Mucosa of descending colon (tissue), 3 donors: ENCODE data around the gene ABLIM2. TPM values are rescaled to one million over a fixed set of nuclear protein-coding genes. Genes with fewer than 3 reads are reported as not detected.
"Not testable (repeated sequence)": the region's sequence is repeated elsewhere in the genome, so short reads cannot be mapped to it uniquely, and the experiment has no call there.

Source experiments
- ATAC-seq: fragments of 200-7000 bp; cut with Tn5 transposase; one replicate; pipeline ENCODE4 v1.9.1; 2020; ENCODE audit warnings: mild to moderate bottlenecking, moderate library complexity
- DNase-seq, 3 donors: peaks; one replicate each; pipeline ENCODE4 v3.0.0-alpha.2; 2020
- H3K36me3 ChIP-seq: fragments of 200-600 bp; one replicate; pipeline ENCODE4 v1.8.0; 2021; ENCODE audit warnings: low read depth, mild to moderate bottlenecking
- H3K4me1 ChIP-seq: fragments of 200-600 bp; one replicate; pipeline ENCODE4 v1.8.0; 2021; ENCODE audit warnings: low read depth, mild to moderate bottlenecking
- H3K4me3 ChIP-seq: fragments of 200-600 bp; one replicate; pipeline ENCODE4 v1.8.0; 2021; ENCODE audit warnings: mild to moderate bottlenecking
- H3K9me3 ChIP-seq: fragments of 200-600 bp; one replicate; pipeline ENCODE4 v1.8.0; 2021; ENCODE audit warnings: mild to moderate bottlenecking
- CTCF ChIP-seq: fragments of 200-600 bp; IDR thresholded peaks from one replicate; pipeline ENCODE4 v1.8.0; 2022; ENCODE audit warnings: antibody characterized with exemption, mild to moderate bottlenecking
- intact Hi-C, 2 donors: fragments of 100-400 bp; cut with DNase I in 1 of 2; cut with micrococcal nuclease in 1 of 2; formaldehyde crosslinking; loops; one replicate each; pipeline versions ENCODE4 v1.11.0 to v1.11.1; 2022; cut with DNase I, micrococcal nuclease
- microRNA-seq: library from miRNA; unstranded; fragments of <30 nt; microRNA quantifications from one replicate; pipeline ENCODE4, GENCODE V29; 2019
- total RNA-seq, 3 donors: library from RNA; stranded (reverse); fragmentation: NEBNext Ultra II Directional in 2 of 3; extraction: Animal tissue kit (Norgen Biotek cat#: 25700) in 2 of 3; gene quantifications; one replicate each; pipeline versions ENCODE4 v1.2.1 to v1.2.4, GENCODE V29; 2021 to 2023
- donor health status: DM: no; HTN: no; CAD: no; lungs with moderate emphysema.
- donor health status: DM: no; HTN: no; CAD: no.
- donor health status: DM: no; HTN: yes; CAD: no.

The ABLIM2 gene
- total RNA-seq, 3 donors from 2014 or later, result 15.0 to 15.8 (median 15.5) TPM

- ATAC-seq, result no peak
- Histone ChIP-seq H3K4me1 (peaks cover 9% of the 10 kb centered on the region), H3K36me3 (no peaks in the 10 kb centered on the region), H3K4me3 (no peak overlapping the region), H3K9me3 (no peaks in the 10 kb centered on the region)
- intact Hi-C loops, result no loop called here
- TF ChIP-seq CTCF, result no peak
- DNase-seq, result no peak
Measured at GRCh38 chr4:7924163-7924562, 234.4 kb downstream of the ABLIM2 start.

- Histone ChIP-seq H3K4me3 (no peak overlapping the region), H3K36me3 (no peaks in the 10 kb centered on the region), H3K4me1 (peaks cover 5% of the 10 kb centered on the region), H3K9me3 (no peaks in the 10 kb centered on the region)
- no peak for TF ChIP-seq CTCF
- ATAC-seq, result no peak
- DNase-seq, result no peak
- intact Hi-C loops, result no loop called here
Measured at GRCh38 chr4:7922466-7922865, 236.1 kb downstream of the ABLIM2 start.

- no peaks in the 10 kb centered on the region for H3K36me3 ChIP-seq
- no peak overlapping the region for H3K4me3 ChIP-seq
- no peaks in the 10 kb centered on the region for H3K9me3 ChIP-seq
- ATAC-seq, result no peak
- intact Hi-C loops, result no loop called here
- H3K4me1 ChIP-seq, result no peaks in the 10 kb centered on the region
- no peak for TF ChIP-seq CTCF
- DNase-seq, result no peak
Measured at GRCh38 chr4:7918981-7919380, 239.6 kb downstream of the ABLIM2 start.

- H3K36me3 ChIP-seq, H3K9me3 ChIP-seq, DNase-seq, H3K4me3 ChIP-seq, H3K4me1 ChIP-seq, ATAC-seq, intact Hi-C loops: not testable (repeated sequence)
Measured at GRCh38 chr4:7918187-7918586, 240.4 kb downstream of the ABLIM2 start.

GRCh38 chr4:7917669-7918068, 240.9 kb downstream of the ABLIM2 start:
- ATAC-seq (no peak), DNase-seq (no peak)
- Histone ChIP-seq H3K36me3 (no peaks in the 10 kb centered on the region), H3K4me1 (no peaks in the 10 kb centered on the region), H3K9me3 (no peaks in the 10 kb centered on the region), H3K4me3 (no peak overlapping the region)
- TF ChIP-seq CTCF, result no peak
- intact Hi-C loops, result no loop called here

- Histone ChIP-seq H3K4me1 (no peaks in the 10 kb centered on the region), H3K9me3 (no peaks in the 10 kb centered on the region), H3K36me3 (no peaks in the 10 kb centered on the region), H3K4me3 (no peak overlapping the region)
- DNase-seq (no peak), ATAC-seq (peak; percentile 38)
- intact Hi-C loops, result no loop called here
- no peak for TF ChIP-seq CTCF
Measured at GRCh38 chr4:7915875-7916242, 242.8 kb downstream of the ABLIM2 start.

Small RNA genes within 50 kb of the gene (microRNA-seq; reads per million reads assigned to microRNA genes)
- 535 reads per million, percentile 79 among the genes with 10 or more reads in this experiment for gene MIR95

Other genes starting within 250 kb of the ABLIM2 start
- gene AFAP1, start 219.0 kb downstream of the ABLIM2 start, total RNA-seq, result 10 to 100 TPM; 31.4 to 59.1 (median 37.1) TPM
- gene SH3TC1, start 40.5 kb upstream of the ABLIM2 start, total RNA-seq, result 10 to 100 TPM; 10.3 to 13.6 (median 11.7) TPM
- 10 to 100 TPM in 1 of 3 donors, 1 to 10 TPM in 2; 2.5 to 18.5 (median 4.2) TPM for gene HTRA3, start 110.9 kb upstream of the ABLIM2 start, total RNA-seq